Stimulated activated CD8-positive, alpha-beta memory T cell treated with anti-CD3 and anti-CD28 coated beads, Interleukin-15, amount 100 ng/mL, for 24 hours (primary cell): Measurements from ENCODE around the gene OR5AS1.
"Not testable (repeated sequence)": the region's sequence is repeated elsewhere in the genome, so short reads cannot be mapped to it uniquely, and the experiment has no call there.

ENCODE experiments used
- DNase-seq: peaks from one replicate; pipeline ENCODE4 v3.0.0-alpha.2; 2020; ENCODE audit warnings: low read depth

OR5AS1 gene

GRCh38 chr11:56027354-56027753 is at the start of gene OR5AS1:
Gene OR5AS1 (plus strand): TSS chr11:56027654. CDS start chr11:56030419, 2,765 bp downstream.
- DNase-seq: no peak

DNA sequence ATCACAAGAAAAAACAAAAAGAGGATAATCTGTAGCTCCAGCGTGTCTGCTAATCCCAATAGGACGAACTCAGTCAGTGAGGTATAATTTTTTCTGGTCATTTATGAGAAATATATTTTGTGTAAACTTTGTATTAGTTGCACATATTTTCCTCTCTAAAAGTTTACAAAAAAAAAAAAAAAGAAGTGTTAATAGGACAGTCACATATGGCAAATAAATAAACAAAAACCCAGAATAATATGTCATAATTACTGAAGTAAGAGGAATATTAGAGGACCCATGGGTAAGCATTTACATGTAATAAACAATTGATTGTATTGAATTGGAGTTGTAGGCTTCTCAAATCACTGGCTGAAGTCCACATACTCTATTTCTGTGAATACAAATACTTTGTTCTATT is 32.9 kb upstream of the OR5AS1 start, which contains the start of gene OR5F1:
OR5F1 (minus strand) TSS at position 101 of the 400 bp plus-strand sequence; CDS start at position 101, 0 bp downstream.
- no peak for DNase-seq

DNA sequence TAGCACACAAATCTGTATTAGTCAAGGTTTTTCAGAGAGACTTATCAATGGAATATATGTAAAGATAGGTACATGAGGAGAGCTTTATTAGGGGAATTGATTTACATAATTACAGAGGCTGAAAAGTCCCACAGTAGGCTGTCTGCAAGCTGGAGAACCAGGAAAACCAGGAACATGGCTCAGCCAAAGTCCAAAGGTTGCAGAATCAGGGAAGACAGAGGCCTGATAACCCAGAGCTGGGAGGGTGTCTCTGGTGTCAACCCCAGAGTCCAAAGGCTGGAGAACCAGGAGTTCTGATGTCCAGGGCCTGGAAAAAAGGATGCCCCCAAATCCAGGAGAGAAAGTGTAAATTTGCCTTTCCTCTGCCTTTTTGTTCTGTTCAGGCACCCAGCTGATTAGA is 16.7 kb upstream of the OR5AS1 start:
- DNase-seq: no peak

- DNase-seq: no peak
These were observed 13.6 kb upstream of the OR5AS1 start for GRCh38 chr11:56013805-56014204.

GRCh38 chr11:56045538-56045937 is 18.1 kb downstream of the OR5AS1 start:
- no peak for DNase-seq

GRCh38 chr11:56048480-56048879 is 21.0 kb downstream of the OR5AS1 start:
- DNase-seq: no peak

- DNase-seq: no peak
These were observed 22.0 kb downstream of the OR5AS1 start for GRCh38 chr11:56049487-56049886.

- not testable (repeated sequence) for DNase-seq
These were observed 28.9 kb downstream of the OR5AS1 start for GRCh38 chr11:56056366-56056765.

DNA sequence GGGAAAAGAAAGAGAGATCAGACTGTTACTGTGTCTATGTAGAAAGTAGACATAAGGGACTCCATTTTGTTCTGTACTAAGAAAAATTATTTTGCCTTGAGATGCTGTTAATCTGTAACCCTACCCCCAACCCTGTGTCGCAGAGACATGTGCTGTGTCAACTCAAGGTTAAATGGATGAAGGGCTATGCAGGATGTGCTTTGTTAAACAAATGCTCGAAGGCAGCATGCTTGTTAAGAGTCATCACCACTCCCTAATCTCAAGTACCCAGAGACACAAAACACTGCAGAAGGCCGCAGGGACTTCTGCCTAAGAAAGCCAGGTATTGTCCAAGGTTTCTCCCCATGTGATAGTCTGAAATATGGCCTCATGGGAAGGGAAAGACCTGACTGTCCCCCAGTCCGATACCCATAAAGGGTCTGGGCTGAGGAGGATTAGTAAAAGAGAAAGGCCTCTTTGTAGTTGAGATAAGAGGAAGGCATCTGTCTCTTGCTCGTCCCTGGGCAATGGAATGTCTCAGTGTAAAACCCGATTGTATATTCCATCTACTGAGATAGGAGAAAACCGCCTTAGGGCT is 30.3 kb downstream of the OR5AS1 start:
- not testable (repeated sequence) for DNase-seq

- not testable (repeated sequence) for DNase-seq
These were observed 30.9 kb downstream of the OR5AS1 start for GRCh38 chr11:56058260-56058780.

DNA sequence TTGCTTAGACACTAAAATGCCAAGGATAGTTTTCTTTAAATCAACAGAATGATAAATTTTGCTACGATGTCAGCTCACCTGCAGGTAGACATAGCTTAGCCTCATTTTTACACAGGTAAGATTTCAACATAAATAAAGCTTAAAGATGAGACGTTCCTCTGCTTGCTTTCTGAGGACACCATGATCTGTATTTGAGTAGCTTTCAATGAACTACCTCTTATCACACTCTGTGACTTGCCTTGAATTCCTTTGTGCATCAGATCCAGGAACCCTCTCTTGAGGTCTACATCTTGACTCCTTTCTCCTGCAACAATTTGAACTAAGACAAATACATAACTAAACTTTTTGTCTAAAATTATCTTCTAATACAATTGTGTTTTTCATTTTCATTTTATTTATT is 39.5 kb downstream of the OR5AS1 start:
- no peak for DNase-seq
